Hypothalamus (tissue), 51 donors: ENCODE data around the gene ABTB2.
"Not testable (repeated sequence)": the region's sequence is repeated elsewhere in the genome, so short reads cannot be mapped to it uniquely, and the experiment has no call there.

Source experiments
- DNase-seq, 51 donors: peaks; one replicate each; lab custom pipeline; 2025; lab: John Stamatoyannopoulos, UW

The ABTB2 gene

DNA sequence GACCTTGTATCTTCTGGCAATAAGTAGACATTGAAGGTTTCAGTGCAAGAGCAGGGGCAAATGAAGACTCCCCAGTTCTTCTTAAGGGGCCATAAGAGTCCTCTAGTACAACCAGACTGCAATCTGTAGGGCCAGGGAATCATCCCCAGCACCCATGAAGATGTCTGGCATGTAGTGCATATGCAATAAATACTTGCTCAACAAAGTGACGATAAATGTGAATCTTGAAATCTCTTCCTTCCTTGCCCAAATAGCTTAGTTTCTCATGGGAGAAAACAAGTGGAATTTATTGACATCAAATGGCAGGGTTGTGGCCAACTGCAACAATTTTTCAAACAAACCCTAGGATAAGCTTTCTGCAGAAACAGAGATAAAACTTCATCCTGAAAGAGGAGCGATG is 107.6 kb downstream of the ABTB2 start:
- DNase-seq, result no peak

DNA sequence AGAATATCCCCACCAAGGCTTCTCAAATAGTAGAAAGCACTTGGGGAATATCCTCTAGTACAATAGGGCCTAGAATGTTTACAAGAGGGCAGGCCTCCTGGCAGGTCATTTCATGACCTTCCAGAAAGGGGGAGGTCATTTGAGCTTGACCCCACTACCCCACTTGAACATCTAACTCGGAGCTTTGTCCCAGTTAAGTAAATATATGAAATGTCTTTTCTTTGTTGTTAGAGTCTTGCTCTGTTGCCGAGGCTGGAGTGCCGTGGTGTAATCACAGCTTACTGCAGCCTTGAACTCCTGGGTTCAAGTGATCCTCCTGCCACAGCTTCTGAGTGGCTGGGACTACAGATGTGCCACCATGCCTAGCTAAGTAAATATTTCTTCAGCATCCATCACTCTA is 108.4 kb downstream of the ABTB2 start:
- DNase-seq, result no peak

DNA sequence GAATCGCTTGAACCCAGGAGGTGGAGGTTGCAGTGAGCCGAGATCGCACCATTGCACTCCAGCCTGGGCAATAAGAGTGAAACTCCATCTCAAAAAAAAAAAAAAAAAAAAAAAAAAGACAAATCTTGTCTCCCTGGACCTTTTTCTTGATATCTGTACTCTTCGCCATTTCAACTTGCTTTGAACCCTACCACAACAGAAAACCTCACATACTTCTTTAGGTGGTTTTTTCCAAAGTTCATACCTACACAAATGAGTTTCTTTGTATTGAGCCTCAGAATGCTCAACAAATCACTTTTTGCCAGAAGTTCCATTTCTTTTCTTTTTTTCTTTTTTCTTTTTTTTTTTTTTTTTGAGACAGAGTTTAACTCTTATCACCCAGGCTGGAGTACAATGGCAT is 111.3 kb downstream of the ABTB2 start:
- not testable (repeated sequence) for DNase-seq

DNA sequence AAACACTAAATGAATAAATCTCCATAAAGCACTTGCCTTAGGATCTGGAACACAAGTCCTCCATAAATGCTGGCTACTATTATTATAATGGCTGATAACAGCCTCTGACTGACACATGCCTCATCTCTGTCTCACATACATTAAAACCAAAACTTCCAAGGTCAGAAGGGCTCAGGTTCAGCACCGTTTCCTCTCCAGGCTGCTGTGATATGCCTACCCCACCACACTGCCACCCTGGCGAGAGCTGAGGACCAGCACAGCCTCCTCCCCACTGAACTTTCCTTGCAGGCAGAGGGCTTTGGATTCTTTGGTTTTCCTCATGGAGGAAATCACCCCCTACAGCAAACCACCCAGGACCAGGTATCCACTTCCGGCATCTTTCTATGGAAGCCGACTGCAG is 112.8 kb downstream of the ABTB2 start:
- DNase-seq, result no peak

DNA sequence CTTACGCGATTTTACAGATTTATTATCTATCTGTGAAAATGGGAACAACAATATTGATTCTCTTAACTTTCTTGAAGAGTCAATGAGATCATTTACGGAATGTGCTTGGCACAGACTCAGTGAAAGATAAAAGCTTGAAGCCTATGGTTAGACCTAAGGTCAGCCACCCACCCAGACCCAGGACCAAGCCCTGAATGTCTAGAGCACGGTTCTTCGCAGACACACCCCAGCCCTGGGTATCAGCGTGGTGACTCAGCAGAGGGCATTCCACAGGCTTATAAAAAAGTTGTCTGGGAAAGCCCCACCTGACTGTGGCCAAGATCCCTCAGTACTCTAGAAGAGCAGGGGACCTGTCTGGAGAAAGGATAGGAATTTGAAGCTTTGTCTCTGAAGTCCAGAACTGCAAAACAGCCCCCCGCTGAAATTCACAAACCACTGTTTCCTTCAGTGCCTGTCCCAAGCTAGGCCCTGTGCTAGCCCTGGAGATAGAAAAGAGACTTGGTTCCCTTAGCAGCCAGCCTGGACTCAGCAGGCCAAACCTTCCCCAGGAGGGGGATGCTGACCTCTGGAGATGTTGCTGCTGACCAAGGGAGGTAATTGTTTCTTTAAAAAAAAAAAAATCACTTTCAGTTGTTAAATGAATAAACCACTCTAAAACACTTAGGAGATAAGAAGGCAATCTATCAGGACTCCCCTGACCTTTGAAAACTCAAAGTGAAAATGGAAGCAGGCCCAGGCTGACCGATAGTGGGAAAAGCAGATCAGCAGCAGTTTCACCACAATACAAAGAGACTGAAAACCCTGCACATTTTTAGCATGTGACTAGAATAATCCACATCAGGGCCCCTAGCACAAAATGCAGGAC is 114.0 kb downstream of the ABTB2 start:
- DNase-seq, result no peak

DNA sequence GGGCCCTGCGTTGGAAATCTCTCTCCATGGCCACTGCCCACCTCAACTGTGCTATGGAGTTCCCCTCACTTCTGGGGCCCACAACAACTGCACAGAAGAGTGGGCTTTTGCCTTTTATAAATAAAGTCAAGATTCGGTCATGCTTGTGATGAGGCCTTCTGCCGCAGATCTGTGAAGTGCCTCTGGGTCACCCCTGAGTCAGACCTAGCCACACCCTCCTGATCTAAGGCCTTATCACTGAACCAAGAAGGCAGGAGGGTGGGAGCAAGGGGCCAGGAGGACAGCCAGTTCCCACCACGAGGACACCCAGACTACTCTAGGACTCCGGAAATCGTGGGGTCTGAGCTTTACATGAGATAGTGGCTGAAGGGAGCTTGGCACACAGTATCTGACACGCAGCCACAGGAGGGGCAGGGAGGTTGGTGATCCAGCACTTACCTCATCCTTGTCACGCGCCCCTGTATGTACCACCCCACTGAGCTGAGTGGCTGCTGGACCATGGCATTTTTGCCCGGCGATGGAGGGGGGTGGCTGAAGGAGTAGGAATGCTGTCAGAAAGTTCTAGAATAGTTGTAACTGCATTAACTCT is 115.7 kb downstream of the ABTB2 start:
- no peak for DNase-seq

DNA sequence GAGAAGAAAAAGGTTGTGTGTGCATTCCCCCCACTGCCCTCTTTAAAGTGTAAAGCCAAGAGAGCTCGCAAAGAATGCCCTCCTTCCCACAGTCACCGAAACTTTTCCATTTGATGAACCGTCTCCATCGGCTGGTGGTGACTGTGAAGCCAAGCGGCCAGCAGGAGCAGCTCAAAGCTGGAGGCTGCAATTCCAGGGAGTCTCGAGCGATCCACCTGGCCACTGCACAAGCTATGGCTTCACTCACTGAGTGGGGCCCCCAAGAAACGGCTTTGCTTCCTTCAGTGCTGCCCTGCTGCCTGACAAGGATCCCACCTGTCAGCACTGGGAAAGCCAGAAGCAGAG is 117.7 kb downstream of the ABTB2 start:
- no peak for DNase-seq

DNA sequence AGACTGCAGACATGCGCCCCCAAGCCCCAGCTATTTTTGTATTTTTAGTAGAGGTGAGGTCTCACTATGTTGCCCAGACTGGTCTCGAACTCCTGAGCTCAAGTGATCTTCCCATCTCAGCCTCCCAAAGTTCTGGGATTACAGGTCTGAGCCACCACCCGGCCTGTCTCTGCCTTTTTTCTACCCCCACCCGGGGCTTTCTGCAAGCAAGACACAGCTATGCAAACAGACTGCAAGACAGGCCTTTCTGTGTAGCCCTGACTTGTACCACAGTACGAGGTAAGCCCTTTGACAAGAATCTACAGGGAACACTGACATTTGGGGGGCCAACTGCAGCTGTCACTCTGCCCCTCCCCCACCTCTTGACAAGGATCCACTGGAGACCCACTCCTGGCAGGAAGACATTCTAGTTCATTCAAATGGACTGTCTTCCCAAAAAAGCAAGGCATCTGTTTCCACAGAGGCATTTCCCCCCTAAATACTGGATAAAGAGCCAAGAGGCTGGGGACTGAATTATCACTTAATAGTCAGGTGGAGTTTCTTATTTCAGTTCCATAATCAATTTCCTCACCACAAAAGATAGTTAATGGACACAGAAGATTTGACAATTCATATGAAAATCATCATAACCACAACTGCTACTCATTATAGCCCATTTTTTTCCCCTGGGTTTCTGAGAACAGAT is 118.2 kb downstream of the ABTB2 start:
- no peak for DNase-seq

DNA sequence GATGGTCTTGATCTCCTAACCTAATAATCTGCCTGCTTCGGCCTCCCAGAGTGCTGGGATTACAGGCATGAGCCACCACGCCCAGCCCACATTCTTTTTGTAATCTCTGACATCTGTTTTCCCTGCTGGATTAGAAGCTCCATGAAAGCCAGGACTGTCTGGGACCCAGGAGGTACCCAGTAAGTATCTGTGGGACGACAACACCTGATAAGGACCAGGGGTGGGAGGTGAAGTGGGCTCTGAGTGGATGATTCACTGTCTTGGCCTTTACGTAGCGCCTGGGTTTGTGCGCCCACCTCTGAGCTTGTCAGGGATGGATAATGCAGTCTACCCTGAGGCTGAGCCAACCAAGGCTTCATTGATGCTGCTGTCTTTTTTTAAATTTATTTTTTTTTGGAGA is 118.8 kb downstream of the ABTB2 start:
- no peak for DNase-seq

DNA sequence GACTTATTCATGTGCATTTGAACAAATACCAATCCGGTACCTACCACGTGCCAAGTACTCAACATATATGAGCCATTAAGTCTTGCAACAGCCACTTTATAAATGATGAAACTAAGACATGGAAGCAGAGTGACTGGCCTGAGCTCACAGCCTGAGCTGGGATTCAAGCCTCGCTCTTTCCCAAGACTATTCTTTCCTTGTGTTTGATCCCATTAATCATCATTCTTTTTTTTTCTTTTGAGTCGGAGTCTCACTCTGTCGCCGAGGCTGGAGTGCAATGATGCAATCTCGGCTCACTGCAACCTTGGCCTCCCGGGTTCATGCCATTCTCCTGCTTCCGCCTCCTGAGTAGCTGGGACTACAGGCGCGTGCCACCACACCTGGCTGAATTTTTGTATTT is 119.3 kb downstream of the ABTB2 start:
- DNase-seq, result no peak

DNA sequence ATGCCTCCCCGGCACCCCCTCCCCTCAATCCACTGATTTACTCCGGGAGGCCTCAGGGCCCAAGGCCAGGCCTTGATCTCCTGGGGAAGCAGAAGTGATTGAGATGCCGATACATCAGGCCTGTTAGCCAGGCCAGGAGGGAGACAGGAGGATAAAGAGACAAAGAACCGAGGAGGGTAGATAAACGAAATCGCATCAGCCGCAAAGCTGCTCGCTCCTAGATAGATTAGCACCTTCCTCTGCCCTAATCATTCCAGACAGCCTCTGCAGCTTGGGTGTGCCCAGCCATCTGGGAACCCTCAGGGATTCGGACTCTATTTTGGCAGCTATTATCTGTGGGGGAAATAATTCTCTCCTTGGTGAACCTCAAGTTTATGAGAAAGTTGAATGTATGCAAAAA is 121.2 kb downstream of the ABTB2 start:
- DNase-seq, result no peak

DNA sequence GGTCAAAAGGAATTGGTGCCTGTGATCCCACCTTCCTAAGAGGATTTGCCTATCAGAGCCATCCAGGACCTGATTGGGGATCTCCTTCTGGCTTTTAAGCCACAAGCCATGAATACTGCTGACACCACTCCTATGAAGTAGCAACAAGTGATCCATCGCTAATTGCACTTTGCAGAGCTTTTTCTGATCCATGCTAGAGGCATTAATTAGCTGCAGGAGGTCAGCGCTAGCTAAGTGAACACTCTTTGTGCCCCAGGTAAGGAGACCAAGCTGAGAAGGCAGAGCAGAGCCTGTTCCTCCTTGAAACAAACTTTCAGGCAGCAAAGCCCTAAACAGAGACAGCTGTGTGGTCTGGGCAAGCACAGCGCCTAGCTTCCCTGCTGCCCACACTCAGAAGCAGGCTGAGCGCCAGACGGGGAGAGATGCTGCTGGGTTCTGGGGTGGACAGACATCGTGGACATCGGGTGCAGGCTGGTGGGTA is 122.2 kb downstream of the ABTB2 start:
- no peak for DNase-seq

DNA sequence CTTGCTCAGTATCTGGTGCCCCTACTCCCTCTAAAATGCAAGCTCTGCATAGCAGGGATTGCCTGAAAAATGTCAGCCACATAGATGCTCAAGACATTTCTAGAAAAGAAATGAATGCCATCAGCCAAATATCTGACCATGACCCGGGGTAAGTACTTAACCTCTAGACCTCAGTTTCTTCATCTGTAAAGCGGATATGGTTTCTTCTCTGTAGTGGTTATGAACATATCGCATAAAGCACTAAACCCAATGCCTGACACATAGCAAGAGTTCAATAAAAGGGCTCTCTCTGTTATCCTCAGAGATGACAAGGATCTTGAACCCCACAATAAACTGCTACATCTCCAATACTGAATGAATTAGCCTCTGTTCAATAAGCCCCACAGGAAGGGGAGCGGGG is 122.6 kb downstream of the ABTB2 start:
- DNase-seq, result no peak

DNA sequence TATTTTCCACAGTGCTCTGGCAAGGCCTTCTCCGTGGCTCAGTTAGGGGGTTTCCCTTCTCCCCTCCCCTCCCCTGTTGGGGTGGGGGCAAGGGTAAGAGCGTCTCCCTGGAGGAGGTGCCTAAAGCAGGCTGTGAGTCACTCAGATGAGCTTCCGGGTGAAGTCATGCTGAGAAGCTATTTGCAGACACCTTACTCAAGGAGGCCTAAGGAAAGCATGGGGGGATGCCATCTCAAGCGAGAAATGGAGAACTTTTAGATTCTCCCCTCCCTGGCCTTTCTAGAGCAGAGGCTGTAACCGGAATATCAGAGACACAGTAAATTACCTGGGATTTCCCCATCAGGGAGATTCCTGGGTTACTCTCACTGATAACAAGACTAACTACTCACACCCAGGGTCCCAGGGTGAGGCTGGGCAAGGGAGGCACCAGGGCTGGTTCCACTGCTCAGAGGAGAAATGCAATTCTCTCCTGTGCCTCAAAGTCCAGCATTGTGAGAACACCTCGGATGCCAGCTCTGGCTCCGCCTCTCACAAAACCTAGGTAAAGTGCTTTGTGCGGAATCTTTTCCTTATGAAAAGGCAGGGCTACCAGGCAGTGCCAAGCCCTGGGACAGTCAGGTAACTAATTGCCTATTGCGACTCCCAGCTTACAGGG is 123.6 kb downstream of the ABTB2 start:
- no peak for DNase-seq

DNA sequence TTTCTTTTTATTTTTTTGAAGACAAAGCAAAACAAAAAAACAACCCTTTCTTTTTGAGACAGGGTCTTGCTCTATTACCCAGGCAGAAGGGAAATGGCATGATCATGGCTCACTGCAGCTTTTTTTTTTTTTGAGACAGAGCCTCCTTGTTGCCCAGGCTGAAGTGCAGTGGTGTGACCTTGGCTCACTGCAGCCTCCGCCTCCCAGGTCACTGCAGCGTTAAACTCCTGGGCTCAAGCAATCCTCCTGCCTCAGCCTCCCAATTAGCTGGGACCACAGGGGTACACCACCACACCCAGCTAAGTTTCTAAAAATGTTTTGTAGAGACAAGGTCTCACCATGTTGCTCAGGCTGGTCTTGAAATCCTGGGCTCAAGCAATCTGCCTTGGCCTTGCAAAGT is 124.6 kb downstream of the ABTB2 start:
- DNase-seq, result no peak

DNA sequence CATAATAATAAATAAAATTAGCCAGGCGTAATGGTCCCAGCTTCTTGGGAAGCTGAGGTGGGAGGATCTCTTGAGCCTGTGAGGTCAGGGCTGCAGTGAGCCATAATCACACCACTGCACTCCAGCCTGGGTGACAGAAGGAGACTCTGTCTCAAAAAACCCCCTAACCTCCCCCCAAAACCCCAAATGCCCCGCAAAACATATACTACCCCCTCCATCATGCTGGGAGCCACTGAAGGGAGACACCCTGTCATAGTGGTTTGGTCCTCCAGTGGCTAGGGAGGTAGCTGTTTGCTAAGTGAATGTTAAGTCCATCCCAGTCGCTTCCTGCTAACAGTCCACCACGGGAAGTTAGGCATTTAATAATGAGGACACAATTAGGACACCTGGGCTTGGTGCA is 125.0 kb downstream of the ABTB2 start:
- no peak for DNase-seq

DNA sequence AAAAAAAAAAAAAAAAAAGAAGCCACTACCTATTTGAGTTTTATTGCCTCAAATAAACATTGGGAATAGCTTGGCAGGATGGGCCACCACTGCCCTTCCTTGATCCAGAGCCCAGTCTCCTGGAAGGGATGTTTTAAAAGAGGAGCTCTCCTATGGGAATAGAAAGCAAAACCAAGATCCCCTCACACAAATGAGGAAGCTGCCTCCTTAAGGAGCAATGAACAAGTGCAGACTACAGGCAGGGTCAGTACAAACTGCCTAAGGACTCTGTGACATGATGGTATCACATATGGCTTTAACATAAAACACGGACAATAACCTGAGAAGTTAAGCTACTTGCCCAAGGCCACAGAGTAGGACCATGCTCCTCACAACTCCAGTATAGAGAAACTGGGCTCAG is 131.6 kb downstream of the ABTB2 start:
- no peak for DNase-seq

DNA sequence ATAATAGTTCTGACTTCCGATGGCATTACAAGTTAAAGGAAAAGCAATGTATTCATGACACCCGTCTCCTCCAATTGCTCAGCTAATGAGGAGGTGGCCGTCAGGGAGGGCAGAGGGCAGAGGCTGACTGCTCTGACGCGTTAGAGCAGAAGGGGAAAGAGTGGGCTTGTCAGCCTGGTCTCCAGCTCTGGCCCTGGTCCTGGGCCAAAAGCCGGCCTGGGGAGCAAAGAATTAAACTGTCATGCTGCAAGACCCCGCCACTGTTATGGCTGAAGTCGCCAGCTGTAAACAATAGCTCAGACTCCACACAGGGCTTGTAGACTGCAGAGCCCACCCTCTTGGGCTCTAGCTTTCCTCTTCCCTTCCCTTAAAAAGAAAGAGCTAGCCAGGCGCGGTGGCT is 132.7 kb downstream of the ABTB2 start:
- no peak for DNase-seq

DNA sequence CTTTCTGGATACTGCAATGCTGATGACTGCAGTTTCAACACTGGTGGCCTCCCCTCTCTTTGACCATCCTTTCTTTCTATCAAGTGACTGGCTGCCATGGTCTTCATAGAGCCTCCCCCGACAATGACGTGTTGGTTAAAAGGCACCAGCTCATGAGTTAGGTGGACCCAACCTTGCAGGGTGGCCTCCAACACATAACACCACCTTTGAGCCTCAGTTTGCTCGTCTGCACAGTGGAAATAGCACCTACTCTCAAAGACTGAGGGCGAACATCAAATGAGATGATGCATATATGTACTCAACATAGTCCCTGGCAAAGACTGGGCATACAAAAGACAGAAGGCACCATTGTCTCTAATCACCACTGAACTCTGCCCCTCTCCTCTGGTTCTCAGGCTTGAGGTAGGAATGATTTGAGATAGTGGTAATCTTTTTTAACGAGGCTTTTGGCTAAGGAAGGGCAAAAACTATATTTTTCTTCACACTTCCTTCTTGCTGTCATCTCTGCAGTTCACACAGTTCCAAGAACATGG is 133.3 kb downstream of the ABTB2 start:
- no peak for DNase-seq

DNA sequence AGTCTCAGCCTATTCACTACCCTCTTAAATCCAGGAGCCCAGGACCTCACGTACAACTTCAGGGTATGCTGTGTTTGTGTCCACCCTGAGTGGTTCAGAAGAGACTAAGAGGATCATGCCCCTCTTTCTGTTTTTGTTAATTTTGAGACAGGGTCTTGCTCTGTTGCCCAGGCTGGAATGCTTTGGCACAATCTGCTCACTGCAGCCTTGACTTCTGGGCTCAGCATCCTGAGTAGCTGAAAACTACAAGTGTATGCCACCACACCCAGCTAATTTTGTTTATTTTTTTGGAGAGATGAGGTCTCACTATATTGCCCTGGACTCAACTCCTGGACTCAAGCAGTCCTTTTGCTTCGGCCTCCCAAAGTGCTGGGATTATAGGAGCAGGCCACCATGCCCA is 133.9 kb downstream of the ABTB2 start:
- no peak for DNase-seq
